Measurements from ENCODE around the gene YWHAH. TPM values are rescaled to one million over a fixed set of nuclear protein-coding genes. Genes with fewer than 3 reads are reported as not detected.

The YWHAH gene
- total RNA-seq, 2 donors from 2014 or later: 41.9 to 62.4 TPM

- Histone ChIP-seq H3K27ac (no peak overlapping the region), H3K9me3 (no peaks in the 10 kb centered on the region), H3K27me3 (replicated peaks; ENCODE audit: insufficient read depth) (no peaks in the 10 kb centered on the region), H3K4me1 (replicated peaks) (no peaks in the 10 kb centered on the region), H3K36me3 (no peaks in the 10 kb centered on the region), H3K4me3 (no peak overlapping the region)
- intact Hi-C loops (cut with DNase I): no loop called here
- no peak for DNase-seq (ENCODE audit: low spot score)
- 37% methylated on average over 3 of the region's 3 CpGs for WGBS
- TF ChIP-seq POLR2A (IDR thresholded peaks at IDR 0.05) (no peak), CTCF (IDR thresholded peaks at IDR 0.05) (no peak), POLR2AphosphoS5 (IDR thresholded peaks at IDR 0.05) (no peak)
Measured at GRCh38 chr22:31995807-31996206, 51.5 kb downstream of the YWHAH start.

- no peak for DNase-seq (ENCODE audit: low spot score)
- Histone ChIP-seq H3K36me3 (no peaks in the 10 kb centered on the region), H3K27ac (no peak overlapping the region), H3K4me1 (replicated peaks) (no peaks in the 10 kb centered on the region), H3K9me3 (no peaks in the 10 kb centered on the region), H3K4me3 (no peak overlapping the region), H3K27me3 (replicated peaks; ENCODE audit: insufficient read depth) (no peaks in the 10 kb centered on the region)
- intact Hi-C loops (cut with DNase I): no loop called here
- WGBS: 86% methylated on average over 3 of the region's 3 CpGs
- TF ChIP-seq CTCF (IDR thresholded peaks at IDR 0.05): no peak
- TF ChIP-seq POLR2AphosphoS5 (IDR thresholded peaks at IDR 0.05): no peak
- no peak for TF ChIP-seq POLR2A (IDR thresholded peaks at IDR 0.05)
Measured at GRCh38 chr22:31998784-31999385, 54.5 kb downstream of the YWHAH start.

GRCh38 chr22:32000181-32000580 is 55.8 kb downstream of the YWHAH start:
- Histone ChIP-seq H3K4me3 (no peak overlapping the region), H3K27ac (no peak overlapping the region), H3K27me3 (replicated peaks; ENCODE audit: insufficient read depth) (no peaks in the 10 kb centered on the region), H3K9me3 (no peaks in the 10 kb centered on the region), H3K4me1 (replicated peaks) (no peaks in the 10 kb centered on the region), H3K36me3 (no peaks in the 10 kb centered on the region)
- intact Hi-C loops (cut with DNase I): no loop called here
- 57% methylated on average over 1 of the region's 1 CpG for WGBS
- DNase-seq (ENCODE audit: low spot score): no peak
- TF ChIP-seq CTCF (IDR thresholded peaks at IDR 0.05): no peak
- no peak for TF ChIP-seq POLR2AphosphoS5 (IDR thresholded peaks at IDR 0.05)
- no peak for TF ChIP-seq POLR2A (IDR thresholded peaks at IDR 0.05)

GRCh38 chr22:32005453-32005852 is 61.1 kb downstream of the YWHAH start:
- intact Hi-C loops (cut with DNase I): no loop called here

More at GRCh38 chr22:32005453-32005852, 61.1 kb downstream of the YWHAH start:
- no peaks in the 10 kb centered on the region for H3K9me3 ChIP-seq
- no peaks in the 10 kb centered on the region for H3K4me1 ChIP-seq (replicated peaks)
- H3K36me3 ChIP-seq: no peaks in the 10 kb centered on the region
- 94% methylated on average over 1 of the region's 1 CpG for WGBS
- no peak overlapping the region for H3K4me3 ChIP-seq
- no peaks in the 10 kb centered on the region for H3K27me3 ChIP-seq (replicated peaks; ENCODE audit: insufficient read depth)
- DNase-seq (ENCODE audit: low spot score): no peak
- H3K27ac ChIP-seq: no peak overlapping the region
- no peak for TF ChIP-seq CTCF (IDR thresholded peaks at IDR 0.05)
- TF ChIP-seq POLR2AphosphoS5 (IDR thresholded peaks at IDR 0.05): no peak
- TF ChIP-seq POLR2A (IDR thresholded peaks at IDR 0.05): no peak

Small RNA genes lying within 50 kb of the gene (small RNA-seq; reads per million reads assigned to genes)
- 0 reads per million in 2 donors for gene RN7SL305P

Other genes starting within 250 kb of the YWHAH start
- 10 to 100 TPM; 17.7 to 42.4 TPM for gene PRR14L, start 194.4 kb upstream of the YWHAH start, total RNA-seq
- gene DEPDC5, start 190.5 kb upstream of the YWHAH start, total RNA-seq: 10 to 100 TPM; 10.9 to 37.5 TPM
- 1 to 10 TPM; 2.9 to 4.8 TPM for gene SLC5A1, start 98.7 kb downstream of the YWHAH start, total RNA-seq
- 1 to 10 TPM in 1 of 2 donors, not detected in 1; 1.4 TPM for gene C22orf42, start 214.8 kb downstream of the YWHAH start, total RNA-seq